ENCODE measurements around the gene TRIM13.
"Not testable (repeated sequence)": the region's sequence is repeated elsewhere in the genome, so short reads cannot be mapped to it uniquely, and the experiment has no call there.

The TRIM13 gene

DNA sequence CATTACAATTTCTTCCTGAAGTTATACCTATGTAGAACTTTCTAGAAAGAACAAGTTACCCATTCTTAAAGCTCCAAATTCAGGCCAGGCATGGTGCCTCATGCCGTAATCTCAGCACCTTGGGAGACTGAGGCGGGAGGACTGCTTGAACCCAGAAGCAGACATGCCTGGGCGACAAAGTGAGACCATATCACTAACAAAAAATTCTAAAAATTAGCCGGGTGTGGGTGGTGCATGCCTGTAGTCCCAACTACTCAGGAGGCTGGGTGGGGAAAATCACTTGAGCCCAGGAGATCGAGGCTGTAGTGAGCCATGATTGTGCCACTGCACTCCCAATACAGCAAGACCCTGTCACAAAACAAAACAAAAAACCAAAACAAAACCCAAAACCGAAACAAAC is 41.4 kb downstream of the TRIM13 start:
- DNase-seq (ENCODE audit: extremely low spot score) = no peak
- CTCF ChIA-PET = interaction anchor here (1.0 to 1.3 kb wide), 2 partner anchors 8 to 41 kb away, joined by 4 read pairs; partner anchors contain the start of gene TRIM13
- TF ChIP-seq, protein P1, sequence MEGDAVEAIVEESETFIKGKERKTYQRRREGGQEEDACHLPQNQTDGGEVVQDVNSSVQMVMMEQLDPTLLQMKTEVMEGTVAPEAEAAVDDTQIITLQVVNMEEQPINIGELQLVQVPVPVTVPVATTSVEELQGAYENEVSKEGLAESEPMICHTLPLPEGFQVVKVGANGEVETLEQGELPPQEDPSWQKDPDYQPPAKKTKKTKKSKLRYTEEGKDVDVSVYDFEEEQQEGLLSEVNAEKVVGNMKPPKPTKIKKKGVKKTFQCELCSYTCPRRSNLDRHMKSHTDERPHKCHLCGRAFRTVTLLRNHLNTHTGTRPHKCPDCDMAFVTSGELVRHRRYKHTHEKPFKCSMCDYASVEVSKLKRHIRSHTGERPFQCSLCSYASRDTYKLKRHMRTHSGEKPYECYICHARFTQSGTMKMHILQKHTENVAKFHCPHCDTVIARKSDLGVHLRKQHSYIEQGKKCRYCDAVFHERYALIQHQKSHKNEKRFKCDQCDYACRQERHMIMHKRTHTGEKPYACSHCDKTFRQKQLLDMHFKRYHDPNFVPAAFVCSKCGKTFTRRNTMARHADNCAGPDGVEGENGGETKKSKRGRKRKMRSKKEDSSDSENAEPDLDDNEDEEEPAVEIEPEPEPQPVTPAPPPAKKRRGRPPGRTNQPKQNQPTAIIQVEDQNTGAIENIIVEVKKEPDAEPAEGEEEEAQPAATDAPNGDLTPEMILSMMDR (IDR thresholded peaks at IDR 0.05; ENCODE audit: control extremely low read depth, extremely low read depth, low read depth, missing control alignments) = no peak
- POLR2A ChIA-PET = no interaction called here

DNA sequence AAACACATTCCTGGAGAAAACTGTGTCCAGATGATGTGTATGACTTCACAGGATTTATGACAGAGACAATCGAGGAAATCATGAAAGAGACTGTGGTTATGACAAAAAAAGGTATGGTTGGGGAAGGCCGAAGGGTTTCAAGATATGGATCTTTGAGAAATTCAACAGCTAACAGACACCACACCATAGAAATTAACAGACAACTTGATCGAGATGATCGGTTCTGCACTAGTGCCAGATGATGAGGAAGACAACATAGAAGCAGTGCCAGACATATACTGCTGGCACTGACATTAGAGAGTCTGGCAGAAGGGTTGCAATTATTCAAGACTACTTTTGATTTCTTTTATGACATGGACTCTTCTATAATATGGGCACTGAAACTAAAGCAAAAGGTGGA is 55.6 kb downstream of the TRIM13 start:
- DNase-seq (ENCODE audit: extremely low spot score) = no peak
- TF ChIP-seq, protein P1 (IDR thresholded peaks at IDR 0.05; ENCODE audit: control extremely low read depth, extremely low read depth, low read depth, missing control alignments) = no peak
- POLR2A ChIA-PET = no interaction called here
- CTCF ChIA-PET = interaction anchor here (0.7 to 1.3 kb wide), 3 partner anchors 9 to 75 kb away, joined by 3 read pairs; no protein-coding TSS in a partner anchor

DNA sequence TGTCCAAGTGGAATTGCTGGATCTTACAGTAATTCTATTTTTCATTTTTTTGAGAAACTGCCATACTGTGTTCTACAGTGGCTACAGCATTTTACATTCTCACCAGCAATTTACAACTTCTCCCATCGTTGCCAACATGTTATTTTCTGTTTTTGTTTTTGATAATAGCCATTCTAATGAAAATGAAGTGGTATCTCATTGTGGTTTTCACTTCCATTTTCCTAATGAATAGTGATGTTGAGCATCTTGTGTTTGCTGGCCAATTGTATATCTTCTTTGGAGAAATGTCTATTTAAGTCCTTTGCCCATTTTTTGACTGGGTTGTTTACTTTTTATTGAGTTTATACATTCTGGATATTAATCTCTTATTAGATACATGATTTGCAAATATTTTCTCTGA is 57.0 kb downstream of the TRIM13 start:
- ChIA-PET CTCF (no interaction called here), POLR2A (no interaction called here)
- no peak for DNase-seq (ENCODE audit: extremely low spot score)
- TF ChIP-seq, protein P1 (IDR thresholded peaks at IDR 0.05; ENCODE audit: control extremely low read depth, extremely low read depth, low read depth, missing control alignments) = no peak

DNA sequence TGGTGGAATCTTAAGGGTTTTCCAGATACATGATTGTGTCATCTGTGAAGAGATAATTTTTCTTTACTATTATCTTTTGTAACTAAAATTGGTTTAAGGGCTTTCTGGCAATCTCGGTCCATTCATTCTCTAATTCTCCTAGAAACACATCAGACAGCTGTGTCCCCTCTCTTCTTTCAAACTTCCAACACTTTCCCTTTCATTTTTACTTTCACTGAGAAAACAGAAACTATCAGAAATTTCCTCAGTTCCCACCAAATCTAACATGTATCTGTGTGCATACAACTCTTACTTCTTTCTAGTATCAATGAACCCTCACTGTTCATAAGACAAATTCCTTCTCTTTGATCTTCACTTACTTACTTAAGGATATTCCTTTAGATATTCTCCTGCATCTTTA is 58.6 kb downstream of the TRIM13 start:
- POLR2A ChIA-PET = no interaction called here
- TF ChIP-seq, protein P1 (IDR thresholded peaks at IDR 0.05; ENCODE audit: control extremely low read depth, extremely low read depth, low read depth, missing control alignments) = no peak
- DNase-seq (ENCODE audit: extremely low spot score) = no peak
- CTCF ChIA-PET = no interaction called here

DNA sequence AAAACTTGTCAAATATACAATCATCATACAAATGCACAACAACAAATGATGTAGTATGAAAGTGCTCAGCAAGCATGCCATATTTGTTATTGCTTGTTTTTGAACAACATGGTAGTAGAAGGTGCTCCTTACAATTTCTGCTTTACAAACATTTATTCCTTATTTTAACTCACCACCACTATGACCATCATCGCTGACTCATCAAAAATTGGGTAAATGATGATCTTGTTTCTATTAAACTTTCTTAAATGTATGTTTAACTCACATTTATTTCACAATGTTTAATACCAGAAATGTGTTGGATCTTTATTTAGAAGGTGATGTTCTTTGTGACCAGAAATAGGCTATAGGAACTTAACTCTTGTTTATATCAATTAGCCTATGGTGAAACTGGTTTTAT is 63.9 kb downstream of the TRIM13 start:
- TF ChIP-seq, protein P1 (IDR thresholded peaks at IDR 0.05; ENCODE audit: control extremely low read depth, extremely low read depth, low read depth, missing control alignments) = no peak
- no peak for DNase-seq (ENCODE audit: extremely low spot score)
- POLR2A ChIA-PET = no interaction called here
- CTCF ChIA-PET = no interaction called here

DNA sequence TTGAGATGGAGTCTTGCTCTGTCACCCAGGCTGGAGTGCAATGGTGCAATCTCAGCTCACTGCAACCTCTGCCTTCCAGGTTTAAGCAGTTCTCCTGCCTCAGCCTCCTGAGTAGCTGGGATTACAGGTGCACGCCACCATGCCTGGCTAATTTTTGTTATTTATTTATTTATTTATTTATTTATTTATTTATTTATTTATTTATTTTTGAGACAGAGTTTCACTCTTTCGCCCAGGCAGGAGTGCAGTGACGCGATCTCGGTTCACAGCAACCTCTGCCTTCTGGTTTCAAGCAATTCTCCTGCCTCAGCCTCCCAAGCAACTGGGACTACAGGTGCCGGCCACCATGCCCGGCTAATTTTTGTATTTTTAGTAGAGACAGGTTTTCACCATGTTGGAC is 65.5 kb downstream of the TRIM13 start:
- DNase-seq (ENCODE audit: extremely low spot score); POLR2A ChIA-PET; CTCF ChIA-PET: not testable (repeated sequence)

DNA sequence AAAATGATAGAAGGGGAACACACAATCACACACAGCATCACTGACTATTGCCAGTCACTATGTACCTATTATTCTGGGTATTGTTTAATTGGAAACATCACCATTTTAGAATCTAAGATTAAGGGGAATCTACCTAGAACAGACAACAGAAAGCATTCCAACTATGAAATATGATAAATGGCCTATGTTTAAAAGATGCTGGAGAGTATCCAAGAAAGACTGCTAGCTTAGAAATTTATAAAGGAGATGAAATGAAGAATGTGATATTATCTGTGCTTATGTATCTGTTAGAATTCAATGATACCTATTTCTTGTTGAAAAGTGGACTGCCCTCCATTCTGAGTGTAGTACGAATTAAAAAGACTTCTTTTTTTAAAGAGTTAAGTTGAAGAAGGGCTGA is 68.9 kb downstream of the TRIM13 start:
- TF ChIP-seq, protein P1 (IDR thresholded peaks at IDR 0.05; ENCODE audit: control extremely low read depth, extremely low read depth, low read depth, missing control alignments) = no peak
- POLR2A ChIA-PET = no interaction called here
- CTCF ChIA-PET = interaction anchor here (1.5 kb wide), 1 partner anchor 13 kb away, joined by 4 read pairs; no protein-coding TSS in a partner anchor
- no peak for DNase-seq (ENCODE audit: extremely low spot score)
